Measurements from ENCODE around the gene IL17F.

- TF ChIP-seq NFIC (IDR thresholded peaks at IDR 0.05) = no peak
- TF ChIP-seq MAX (IDR thresholded peaks at IDR 0.05) = no peak
- TF ChIP-seq REST (IDR thresholded peaks at IDR 0.05; ENCODE audit: low read depth) = no peak
- TF ChIP-seq TAF1 (IDR thresholded peaks at IDR 0.05; ENCODE audit: low read depth) = no peak
- no peak for TF ChIP-seq EP300 (IDR thresholded peaks at IDR 0.05; ENCODE audit: borderline replicate concordance)
- no peak for TF ChIP-seq CREB1 (IDR thresholded peaks at IDR 0.05; ENCODE audit: low read depth)
- no peak for TF ChIP-seq RAD21 (IDR thresholded peaks at IDR 0.05; ENCODE audit: low read depth)
- no peak for TF ChIP-seq YY1 (IDR thresholded peaks at IDR 0.05; ENCODE audit: low read depth)
- no peak for TF ChIP-seq EGR1 (IDR thresholded peaks at IDR 0.05)
- no peak for TF ChIP-seq CEBPB (IDR thresholded peaks at IDR 0.05)
- TF ChIP-seq FOXM1 (IDR thresholded peaks at IDR 0.05; ENCODE audit: borderline replicate concordance, low read depth) = no peak
- TF ChIP-seq TEAD4 (IDR thresholded peaks at IDR 0.05) = no peak
- no peak for TF ChIP-seq ZBTB7A (IDR thresholded peaks at IDR 0.05; ENCODE audit: low read depth)
Observed at GRCh38 chr6:52201046-52201445, 43.3 kb downstream of the IL17F start.
